Muscle of back (tissue), 13 donors: ENCODE measurements around the gene SMIM9. TPM values are rescaled to one million over a fixed set of nuclear protein-coding genes. Genes with fewer than 3 reads are reported as not detected.
"Not testable (repeated sequence)": the region's sequence is repeated elsewhere in the genome, so short reads cannot be mapped to it uniquely, and the experiment has no call there.

ENCODE experiments used
- DNase-seq, 3 donors: peaks; one replicate each; pipeline versions ENCODE4 v3.0.0 to v3.0.0-alpha.2; 2013
- long read RNA-seq, 9 donors: transcript quantifications; one replicate each; lab custom pipeline, GENCODE V29; 2026
- polyA plus RNA-seq, 10 donors: library from polyadenylated mRNA; unstranded; fragments of 120-200 nt; gene quantifications; one replicate each; pipeline ENCODE4 v1.2.1, GENCODE V29; 2013; ENCODE audit not compliant: insufficient read length in 10 of 10

SMIM9 gene
- not detected for polyA plus RNA-seq
- long read RNA-seq, donor 1: 0 reads
- long read RNA-seq, donor 2: 0 reads
- long read RNA-seq, donor 3: 0 reads
- long read RNA-seq, donor 4: 0 reads
- long read RNA-seq, donor 5: 0 reads
- long read RNA-seq, donor 6: 0 reads
- long read RNA-seq, donor 7: 0 reads
- long read RNA-seq, donor 8: 0 reads
- long read RNA-seq, donor 9: 0 reads

DNA sequence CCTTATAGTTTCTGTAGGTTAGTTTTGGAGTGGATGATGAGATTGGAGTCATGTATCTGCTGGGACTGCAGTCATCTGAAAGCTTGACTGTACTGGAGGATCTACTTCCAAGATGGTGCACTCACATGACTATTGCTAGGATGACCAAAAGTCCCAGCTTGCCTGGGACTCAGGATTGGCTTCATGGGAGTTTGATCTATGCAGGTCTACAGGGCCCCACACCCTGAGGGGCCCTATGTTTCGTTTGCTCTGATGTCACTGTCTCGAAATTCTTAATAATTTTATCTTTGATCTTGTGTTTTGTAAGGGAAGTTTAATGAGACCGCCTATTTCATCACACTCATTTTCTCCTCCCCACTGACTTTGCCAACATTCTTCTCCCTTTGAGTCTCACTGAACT lies at the start of gene SMIM9:
SMIM9 (minus strand) TSS at position 101 of the 400 bp plus-strand sequence. CDS start 3,806 bp downstream, outside the sequence.
- no peak for DNase-seq

DNA sequence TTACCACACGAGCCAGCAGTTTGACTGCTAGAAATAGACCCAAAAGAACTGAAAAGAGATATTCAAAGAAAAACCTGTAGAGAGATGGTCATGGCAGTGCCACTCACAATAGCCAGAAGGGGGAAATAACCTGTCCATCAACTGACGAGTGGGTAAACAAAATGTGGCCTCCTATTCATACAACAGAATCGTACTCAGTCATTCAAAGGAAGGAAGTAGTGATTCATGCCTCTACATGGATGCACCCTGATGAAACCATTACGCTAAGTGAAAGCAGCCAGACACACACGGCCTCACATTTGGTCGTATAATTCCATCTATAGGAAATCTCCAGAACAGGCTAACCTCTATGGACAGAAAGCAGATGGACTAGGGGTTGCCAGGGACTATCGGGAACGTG lies 49.6 kb upstream of the SMIM9 start:
- not testable (repeated sequence) for DNase-seq

DNA sequence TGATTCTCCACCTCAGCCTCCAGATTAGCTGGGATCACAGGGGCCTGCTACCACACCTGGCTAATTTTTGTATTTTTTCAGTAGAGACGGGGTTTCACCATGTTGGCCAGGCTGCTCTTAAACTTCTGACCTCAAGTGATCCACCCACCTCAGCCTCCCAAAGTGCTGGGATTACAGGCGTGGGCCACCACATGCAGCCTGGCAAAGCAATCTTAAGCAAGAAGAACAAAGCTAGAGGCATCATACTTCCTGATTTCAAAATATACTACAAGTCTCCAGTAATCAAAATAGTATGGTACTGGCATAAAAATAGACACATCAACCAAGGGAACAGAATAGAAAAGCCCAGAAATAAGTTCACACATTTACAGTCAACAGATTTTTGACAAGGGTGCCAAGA lies 38.9 kb upstream of the SMIM9 start:
- no peak for DNase-seq

DNA sequence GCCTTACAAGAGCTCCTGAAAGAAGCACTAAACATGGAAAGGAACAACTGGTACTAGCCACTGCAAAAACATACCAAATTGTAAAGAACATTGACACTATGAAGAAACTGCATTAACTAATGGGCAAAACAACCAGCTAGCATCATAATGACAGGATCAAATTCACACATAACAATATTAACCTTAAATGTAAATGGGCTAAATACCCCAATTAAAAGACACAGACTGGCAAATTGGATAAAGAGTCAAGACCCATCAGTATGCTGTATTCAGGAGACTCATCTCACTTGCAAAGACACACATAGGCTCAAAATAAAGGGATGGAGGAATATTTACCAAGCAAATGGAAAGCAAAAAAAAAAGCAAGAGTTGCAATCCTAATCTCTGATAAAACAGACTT lies 34.1 kb upstream of the SMIM9 start:
- DNase-seq: not testable (repeated sequence)

DNA sequence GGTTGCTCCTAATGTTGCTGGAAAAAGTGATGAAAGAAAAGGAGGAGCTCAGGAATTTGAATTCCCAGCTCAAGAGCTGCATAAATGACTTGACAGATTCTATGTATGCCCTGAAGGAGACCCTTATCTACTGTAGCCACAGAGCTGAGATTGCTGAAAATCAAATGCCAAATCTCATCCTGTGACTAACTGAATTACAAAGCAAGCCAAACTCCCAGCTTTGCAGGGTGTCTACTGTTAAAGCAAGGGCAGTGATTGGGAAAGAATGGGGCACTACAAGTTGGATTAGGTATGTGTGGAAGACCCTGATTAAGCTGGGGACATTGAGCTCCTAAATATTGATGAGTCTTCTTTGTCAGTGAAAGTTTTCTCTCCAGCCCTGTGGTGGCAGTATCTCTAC lies 20.8 kb upstream of the SMIM9 start:
- no peak for DNase-seq

DNA sequence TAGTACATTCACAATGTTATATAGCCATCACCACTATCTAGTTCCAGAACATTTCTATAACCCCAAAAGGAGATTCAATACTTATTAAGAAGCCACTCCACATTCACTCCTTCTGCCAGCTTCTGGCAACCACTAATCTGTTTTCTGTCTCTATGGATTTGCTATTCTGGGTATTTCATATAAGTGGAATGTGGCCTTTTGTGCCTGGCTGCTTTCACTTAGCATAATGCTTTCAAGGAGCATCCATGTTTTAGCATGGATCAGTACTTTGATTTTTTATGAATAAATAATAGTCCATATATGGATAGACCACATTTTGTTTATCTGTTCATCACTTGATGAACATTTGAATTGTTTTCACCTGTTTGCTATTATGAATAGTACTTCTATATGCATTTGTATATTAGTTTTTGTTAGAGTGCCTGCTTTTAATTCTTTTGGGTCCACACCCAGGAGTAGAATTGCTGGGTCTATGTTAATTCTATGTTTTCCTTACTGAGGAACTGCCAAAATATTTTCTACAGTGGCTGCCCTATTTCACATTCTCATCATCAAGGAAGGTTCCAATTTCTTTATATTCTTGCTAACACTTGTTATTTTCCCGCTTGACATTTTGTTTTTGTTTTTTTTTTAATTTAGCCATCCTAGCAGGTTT lies 16.6 kb upstream of the SMIM9 start:
- no peak for DNase-seq

DNA sequence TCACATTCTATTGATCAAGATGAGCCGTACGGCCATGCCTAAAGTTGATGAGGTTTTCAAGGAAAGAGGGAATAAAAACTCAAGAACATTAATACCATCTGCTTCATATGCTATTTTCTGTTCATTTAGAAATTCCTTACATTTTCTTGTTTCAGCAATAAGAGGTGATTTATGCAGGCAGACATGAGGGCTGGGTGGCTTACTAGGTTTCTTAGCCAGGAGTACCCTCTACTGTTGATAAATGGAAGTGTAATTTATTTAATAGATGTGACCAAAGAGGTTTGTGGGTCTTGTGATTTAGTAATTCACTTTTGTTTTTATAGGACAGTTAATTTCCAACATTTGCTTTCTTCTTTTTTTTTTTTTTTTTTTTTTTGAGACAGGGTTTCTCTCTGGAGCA lies 6.4 kb upstream of the SMIM9 start:
- DNase-seq: peak in 2 of 3 donors; percentile 24 to 38

DNA sequence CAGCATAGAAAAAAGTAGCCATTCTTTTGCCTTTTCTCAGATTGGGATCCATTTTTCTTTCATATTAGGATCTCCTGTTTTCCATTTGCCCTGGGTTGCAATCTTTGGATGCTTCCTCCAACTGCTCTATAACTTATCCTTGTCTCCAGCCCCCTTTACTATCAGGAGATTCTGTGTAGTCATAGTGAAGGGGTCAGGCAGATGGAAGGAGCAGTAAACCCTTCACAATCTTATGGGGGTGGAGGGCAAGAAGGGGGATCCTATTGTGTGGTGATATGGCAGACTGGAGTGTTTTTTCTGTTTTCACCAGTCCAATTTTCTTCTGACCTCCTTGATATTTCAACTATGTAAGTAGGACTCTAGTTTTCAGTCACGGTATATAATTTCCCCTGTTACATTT lies 1.7 kb upstream of the SMIM9 start:
- no peak for DNase-seq

DNA sequence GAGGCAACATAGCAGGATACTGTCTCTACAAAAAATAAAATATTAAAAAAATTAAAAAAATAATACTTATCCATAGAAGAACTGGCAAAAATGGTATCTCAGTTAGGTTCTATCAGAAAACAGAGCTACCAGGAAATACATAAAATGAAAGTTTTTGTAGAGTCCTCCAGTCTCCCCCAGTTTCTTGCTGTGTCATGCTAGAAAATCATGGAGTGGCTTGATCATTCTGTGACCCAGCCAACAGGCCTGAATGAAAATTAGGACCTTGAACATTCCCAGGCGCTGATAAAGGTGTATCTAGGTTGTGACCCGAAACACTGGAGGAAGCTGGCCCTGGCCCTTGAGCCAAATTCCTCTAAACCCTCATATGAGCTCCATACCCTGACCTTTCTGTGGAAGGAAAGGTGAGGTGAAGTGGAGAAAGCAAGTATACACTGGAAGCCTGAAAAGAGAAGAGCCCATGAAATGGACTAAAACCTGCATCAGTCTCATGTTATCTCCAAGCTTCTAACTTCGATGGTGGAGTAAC lies 652 bp downstream of the SMIM9 start:
- DNase-seq: no peak

DNA sequence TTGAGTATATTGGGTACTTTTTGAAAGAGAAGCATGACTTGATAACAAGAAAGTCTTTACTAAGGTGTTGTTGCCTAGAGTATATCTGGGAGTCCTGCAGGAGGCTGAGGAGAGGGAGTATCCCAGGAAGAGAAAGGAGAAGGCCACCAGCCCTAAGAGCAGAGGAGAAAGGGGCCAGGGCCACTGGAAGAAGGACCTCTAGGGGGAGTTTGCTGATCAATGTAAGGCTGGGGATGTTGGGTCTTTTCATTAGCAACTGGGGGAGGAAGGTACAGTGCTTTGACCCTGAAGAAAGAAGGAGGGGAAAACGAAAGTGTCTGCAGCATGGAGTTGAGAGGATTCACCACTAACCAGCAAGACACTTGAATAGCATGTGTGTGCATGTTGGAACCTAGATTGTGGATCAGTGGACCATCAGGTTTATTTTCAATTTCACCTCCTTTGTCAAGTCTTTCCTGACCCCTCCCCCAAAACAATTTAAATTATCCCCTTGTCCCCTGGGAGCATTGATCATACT lies 4.5 kb downstream of the SMIM9 start:
- DNase-seq: no peak

DNA sequence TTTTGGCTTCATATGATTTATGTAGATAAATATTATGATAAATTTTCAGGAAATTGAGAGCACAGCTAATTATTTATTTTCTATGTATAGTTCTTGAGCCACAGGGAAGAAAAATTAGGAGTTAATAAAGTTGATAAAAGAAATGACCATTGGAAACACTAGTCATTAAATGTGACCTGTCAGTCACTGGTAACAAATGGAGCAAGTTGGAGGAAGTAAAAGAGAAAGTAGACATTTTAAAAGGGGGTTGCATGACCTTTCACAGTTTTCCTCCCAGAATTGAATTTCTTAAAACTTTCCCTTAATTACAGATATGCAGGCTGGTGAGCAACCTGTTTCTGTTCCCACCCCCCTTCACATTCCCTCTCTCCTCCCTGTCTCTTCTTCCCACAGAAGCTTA lies 5.3 kb downstream of the SMIM9 start:
- DNase-seq: no peak

DNA sequence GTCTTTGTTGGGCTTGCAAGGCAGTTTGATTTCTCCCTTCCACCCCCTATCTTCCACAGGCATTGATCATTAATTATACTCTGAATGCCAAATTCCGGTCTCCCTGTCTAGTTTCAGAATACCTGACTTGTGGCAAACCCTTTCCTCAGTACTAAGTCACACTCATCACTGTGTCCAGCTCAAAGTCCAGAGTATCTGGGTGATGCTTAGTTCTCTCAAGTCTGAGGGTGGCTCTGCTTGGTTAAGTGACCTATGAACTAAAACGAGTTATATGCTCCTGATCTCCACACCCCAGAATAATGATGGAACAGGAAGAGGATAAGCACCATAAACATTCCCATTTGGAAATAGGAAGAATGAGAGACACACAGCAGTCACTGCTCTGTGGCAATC lies 6.5 kb downstream of the SMIM9 start:
- no peak for DNase-seq

DNA sequence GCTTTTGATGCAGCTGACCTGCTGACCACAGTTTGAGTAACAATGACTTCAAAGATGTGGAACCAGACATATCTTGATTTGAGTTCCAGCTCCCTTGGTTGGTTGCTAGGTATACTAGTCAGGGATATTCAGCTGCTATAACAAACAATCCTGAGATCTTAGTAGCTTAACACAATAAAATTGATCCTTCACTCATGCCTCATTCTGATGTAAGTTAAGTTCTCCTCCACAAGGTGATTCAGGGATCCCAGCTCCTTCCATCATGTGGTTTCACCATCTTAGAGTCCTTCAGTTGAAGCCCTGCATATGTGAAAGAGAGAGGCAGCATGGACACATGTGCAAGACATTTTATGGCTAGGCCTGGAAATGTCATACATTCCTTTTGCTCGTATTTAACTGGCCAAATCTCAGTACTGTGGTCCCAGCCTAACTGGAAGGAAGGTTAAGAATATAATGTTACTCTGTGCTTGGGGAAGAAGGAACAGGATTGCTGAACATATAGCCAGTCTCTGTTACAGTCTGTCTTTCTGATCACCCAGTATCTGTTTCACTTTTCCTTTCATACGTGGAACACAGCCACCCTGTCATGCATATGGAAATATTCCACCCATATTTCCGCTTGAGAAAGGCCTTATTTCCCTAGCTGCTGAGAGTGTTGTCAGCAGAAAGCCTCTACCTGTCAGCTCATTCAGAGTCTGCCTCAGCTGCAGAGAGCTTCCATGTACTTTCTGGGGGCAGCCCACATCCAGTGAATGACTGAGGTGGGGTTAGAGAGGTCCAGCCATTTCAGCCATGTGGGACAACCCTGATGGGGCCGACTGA lies 7.1 kb downstream of the SMIM9 start:
- peak in 1 of 3 donors; percentile 6 for DNase-seq

DNA sequence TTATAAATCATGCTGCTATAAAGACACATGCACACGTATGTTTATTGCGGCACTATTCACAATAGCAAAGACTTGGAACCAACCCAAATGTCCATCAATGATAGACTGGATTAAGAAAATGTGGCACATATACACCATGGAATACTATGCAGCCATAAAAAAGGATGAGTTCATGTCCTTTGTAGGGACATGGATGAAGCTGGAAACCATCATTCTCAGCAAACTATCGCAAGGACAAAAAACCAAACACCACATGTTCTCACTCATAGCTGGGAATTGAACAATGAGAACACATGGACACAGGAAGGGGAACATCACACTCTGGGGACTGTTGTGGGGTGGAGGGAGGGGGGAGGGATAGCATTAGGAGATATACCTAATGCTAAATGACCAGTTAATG lies 8.9 kb downstream of the SMIM9 start:
- not testable (repeated sequence) for DNase-seq

DNA sequence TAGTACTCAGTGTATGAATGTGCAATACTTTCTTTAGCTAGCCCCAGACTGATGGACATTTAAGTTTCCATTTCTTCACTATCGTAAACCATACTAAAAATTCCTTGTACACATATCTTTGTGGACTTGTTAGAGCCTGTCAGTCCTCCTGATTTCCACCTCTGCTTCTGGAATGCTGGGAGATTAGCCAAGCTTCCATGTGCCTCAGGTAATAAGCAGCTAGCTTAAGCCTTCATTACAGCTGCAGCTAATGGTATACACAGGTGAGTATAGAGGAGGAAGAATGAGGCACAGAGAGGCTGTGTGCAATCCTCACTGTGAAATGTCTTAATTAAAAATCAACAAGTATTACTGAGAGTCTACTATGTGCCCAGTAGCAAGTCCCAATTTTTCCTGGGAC lies 9.8 kb downstream of the SMIM9 start:
- no peak for DNase-seq

DNA sequence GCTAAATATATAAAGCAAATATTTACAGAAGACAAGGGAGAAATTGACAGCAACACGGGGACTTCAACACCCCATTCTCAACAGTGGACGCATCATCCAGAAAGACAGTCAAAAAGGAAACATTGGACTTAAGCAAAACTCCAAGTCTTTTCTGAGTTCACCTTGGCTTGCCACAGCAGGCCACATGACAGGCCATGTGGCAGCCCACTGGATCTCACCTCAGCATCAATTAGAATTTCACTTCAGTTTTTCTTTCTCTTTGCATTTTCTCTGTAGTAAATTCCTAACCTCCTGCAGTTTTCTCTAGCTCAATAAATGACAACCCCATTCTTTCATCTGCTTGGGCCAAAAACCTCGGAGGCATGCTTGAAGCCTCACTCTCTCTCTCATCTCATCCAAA lies 12.4 kb downstream of the SMIM9 start:
- DNase-seq: no peak

DNA sequence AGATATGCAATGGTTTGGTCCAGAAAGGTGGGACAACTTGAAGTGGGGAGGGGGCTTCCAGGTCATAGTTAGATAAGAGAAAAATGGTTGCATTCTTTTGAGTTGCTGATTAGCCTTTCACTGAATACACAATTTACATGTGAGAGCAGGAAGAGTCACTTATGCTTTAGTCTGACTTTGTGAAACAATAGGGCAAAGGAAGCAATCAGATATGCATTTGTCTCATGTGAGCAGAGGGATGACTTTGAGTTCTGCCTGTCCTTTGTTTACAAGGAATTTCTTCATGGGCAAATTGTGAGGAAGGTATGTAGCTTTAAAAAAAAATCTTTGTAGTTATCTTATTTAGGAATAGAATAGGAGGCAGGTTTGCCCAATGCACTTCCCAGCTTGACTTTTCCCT lies 12.9 kb downstream of the SMIM9 start:
- no peak for DNase-seq

DNA sequence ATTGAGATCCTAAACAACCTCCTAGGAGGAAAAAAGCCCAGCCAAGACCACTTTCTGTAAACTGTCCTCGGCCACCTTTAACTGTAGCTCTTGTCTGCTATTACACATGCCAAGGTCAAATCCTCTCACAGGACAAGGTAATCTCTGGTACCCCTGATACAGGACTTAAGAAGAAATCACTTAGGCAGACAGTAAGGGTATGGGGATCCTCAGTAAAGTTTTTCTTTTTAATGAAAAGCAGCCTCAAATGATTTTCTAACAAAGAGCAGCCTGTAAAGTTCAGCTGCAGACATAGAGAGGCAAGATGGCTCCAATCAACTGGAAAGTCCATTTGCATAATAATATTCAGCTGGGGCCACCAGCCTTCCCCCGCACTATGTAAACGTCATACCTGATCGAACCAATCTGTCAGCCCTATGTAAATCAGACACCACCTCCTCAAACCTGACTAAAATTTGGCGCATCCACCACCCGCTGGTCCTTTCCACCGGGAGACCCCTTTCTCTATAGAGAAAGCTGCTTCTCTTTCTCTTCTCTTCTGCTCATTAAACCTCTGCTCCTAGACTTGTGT lies 14.6 kb downstream of the SMIM9 start:
- DNase-seq: no peak

DNA sequence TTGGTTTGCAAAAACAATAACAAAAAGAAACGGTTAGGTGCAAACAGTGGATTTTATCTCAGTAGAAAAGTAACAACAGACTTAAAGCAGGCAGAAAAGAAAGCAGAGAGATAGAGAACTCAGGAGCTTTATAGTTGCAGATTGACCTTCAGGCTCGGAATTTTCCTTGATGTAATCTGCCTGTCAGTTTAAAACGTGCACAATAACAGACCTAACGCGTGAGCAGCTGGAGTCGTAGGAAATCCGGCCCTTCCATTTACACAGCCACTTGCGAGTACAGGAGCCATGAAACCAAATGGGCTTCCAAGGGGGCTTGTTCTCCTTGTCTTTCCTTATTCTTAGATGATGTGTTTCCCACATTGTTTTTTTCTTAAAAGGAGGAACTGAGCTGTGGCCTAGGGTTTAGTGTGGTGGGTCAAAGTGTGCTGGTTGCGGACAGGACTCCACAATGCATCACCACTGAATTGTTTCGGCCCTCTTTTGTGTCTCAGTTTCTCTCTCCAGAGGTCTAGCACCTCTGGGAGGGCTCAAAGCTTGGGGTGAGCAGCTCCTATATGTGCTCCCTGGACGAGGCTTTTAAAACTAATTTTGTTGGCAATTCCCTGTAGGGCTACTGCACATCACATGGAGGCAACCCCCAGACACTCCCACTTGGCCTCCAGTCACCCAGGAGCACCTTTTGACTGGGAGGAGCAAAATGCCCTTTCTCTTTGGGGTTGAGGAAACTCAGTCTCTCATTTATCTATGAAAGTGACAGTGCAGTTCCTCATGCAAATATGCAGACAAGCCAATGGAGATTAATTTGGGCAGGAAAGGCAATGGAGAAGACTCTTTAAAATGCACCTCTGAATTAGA lies 15.3 kb downstream of the SMIM9 start:
- no peak for DNase-seq

DNA sequence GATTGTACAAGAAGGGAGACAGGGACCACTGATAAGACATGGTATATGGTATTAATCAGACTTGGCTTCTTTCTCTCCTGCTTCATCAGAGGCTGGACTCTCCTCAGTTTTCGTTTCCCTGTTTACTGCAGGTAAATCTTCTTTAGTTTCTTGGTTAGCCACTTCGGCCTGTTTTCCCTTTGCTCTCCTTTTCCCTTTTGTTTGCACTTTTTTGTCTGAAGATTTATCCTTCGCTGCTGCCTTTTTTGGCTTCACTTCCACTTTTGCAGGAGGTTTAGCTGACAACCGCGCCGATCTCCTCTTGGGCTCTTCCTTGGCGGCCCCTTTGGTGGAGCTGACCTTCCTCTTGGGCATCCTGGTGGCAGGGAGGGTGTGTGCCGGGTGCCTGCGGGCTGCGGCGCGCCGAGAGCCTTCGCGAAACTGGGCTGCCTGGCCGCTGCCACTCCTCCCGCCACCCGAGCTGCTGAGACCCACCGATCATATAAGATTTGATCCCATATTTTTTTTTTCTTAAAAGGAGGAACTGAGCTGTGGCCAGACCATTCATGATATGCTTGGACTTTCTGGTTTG lies 17.3 kb downstream of the SMIM9 start:
- not testable (repeated sequence) for DNase-seq
